Vagina (tissue), 2 donors: ENCODE results near the gene ADARB2. TPM values are rescaled to one million over a fixed set of nuclear protein-coding genes. Genes with fewer than 3 reads are reported as not detected.

ENCODE experiments used
- DNase-seq, 2 donors: peaks; one replicate each; pipeline ENCODE4 v3.0.0-alpha.2; 2017; ENCODE audit errors: extremely low spot score in 2 of 2
- H3K27ac ChIP-seq: fragments of 200-600 bp; sonication (generic); one replicate; pipeline ENCODE4 v1.5.1; 2019
- H3K27me3 ChIP-seq: fragments of 200-600 bp; sonication (generic); one replicate; pipeline ENCODE4 v1.5.1; 2019
- H3K36me3 ChIP-seq, 2 donors: fragments of 200-600 bp; sonication (generic); one replicate each; pipeline ENCODE4 v1.5.1; 2017 to 2019
- H3K4me1 ChIP-seq: fragments of 200-600 bp; sonication (generic); one replicate; pipeline ENCODE4 v1.5.1; 2019
- H3K4me3 ChIP-seq, 2 donors: fragments of 200-600 bp; sonication (generic); 1 replicate in 1 of 2; 2 replicates in 1 of 2; pipeline ENCODE4 v1.5.1; 2016 to 2019
- H3K9me3 ChIP-seq: fragments of 200-600 bp; sonication (generic); one replicate; pipeline ENCODE4 v1.5.1; 2019
- CTCF ChIP-seq, 3 experiments: fragments of 450-650 bp in 2 of 3; fragments of 200-600 bp in 1 of 3; sonication (generic) in 1 of 3; IDR thresholded peaks; one replicate each; pipeline ENCODE4 v1.5.1; 2017 to 2019; ENCODE audit warnings: antibody characterized with exemption in 3 of 3, mild to moderate bottlenecking in 2 of 3, moderate library complexity in 2 of 3
- POLR2A ChIP-seq, 2 donors: fragments of 450-650 bp; IDR thresholded peaks; one replicate each; pipeline ENCODE4 v1.6.1; 2017; ENCODE audit warnings: antibody characterized with exemption in 2 of 2, mild to moderate bottlenecking in 2 of 2, moderate library complexity in 2 of 2
- POLR2AphosphoS5 ChIP-seq, 2 donors: sonication (generic); formaldehyde crosslinking; IDR thresholded peaks; one replicate each; pipeline ENCODE4 v1.9.0; 2017; ENCODE audit warnings: antibody characterized with exemption in 2 of 2, mild to moderate bottlenecking in 2 of 2, low read depth in 1 of 2; ENCODE audit not compliant: insufficient read depth in 1 of 2
- intact Hi-C: fragments of 100-400 bp; cut with DNase I; formaldehyde crosslinking; loops from one replicate; pipeline ENCODE4 v1.15.1; 2023
- total RNA-seq: library from RNA; depleted of rRNA; stranded (reverse); fragments of >200 nt; gene quantifications from one replicate; pipeline ENCODE4 v1.2.3, GENCODE V29; 2016

Gene ADARB2
- total RNA-seq, 1 donor from 2014 or later, result 3.4 TPM

- peak in 1 of 2 donors; percentile 60 for DNase-seq
- TF ChIP-seq CTCF (IDR thresholded peaks at IDR 0.05), result no peak
- no peak for TF ChIP-seq POLR2AphosphoS5 (IDR thresholded peaks at IDR 0.05; ENCODE audit: insufficient read depth in 1 of 2, low read depth in 1 of 2)
- TF ChIP-seq POLR2A (IDR thresholded peaks at IDR 0.05), result no peak
- Histone ChIP-seq H3K9me3 (peaks cover 2% of the 10 kb centered on the region), H3K4me3 (no peak overlapping the region), H3K27ac (no peak overlapping the region), H3K4me1 (no peaks in the 10 kb centered on the region), H3K36me3 (no peaks in the 10 kb centered on the region), H3K27me3 (no peaks in the 10 kb centered on the region)
- intact Hi-C loops, result no loop called here
Measured at GRCh38 chr10:1426786-1427185, 310.5 kb downstream of the ADARB2 start.

- no peaks in the 10 kb centered on the region for H3K27me3 ChIP-seq
- H3K27ac ChIP-seq, result no peak overlapping the region
- no peaks in the 10 kb centered on the region for H3K9me3 ChIP-seq
- DNase-seq, result no peak
- H3K4me1 ChIP-seq, result peaks cover under 1% of the 10 kb centered on the region
- TF ChIP-seq POLR2AphosphoS5 (IDR thresholded peaks at IDR 0.05; ENCODE audit: insufficient read depth in 1 of 2, low read depth in 1 of 2) (no peak), CTCF (IDR thresholded peaks at IDR 0.05) (no peak), POLR2A (IDR thresholded peaks at IDR 0.05) (no peak)
- no peaks in the 10 kb centered on the region for H3K36me3 ChIP-seq
- intact Hi-C loops, result no loop called here
- H3K4me3 ChIP-seq, result no peak overlapping the region
Measured at GRCh38 chr10:1425879-1426278, 311.4 kb downstream of the ADARB2 start.

GRCh38 chr10:1424648-1425047 lies 312.7 kb downstream of the ADARB2 start:
- Histone ChIP-seq H3K36me3 (no peaks in the 10 kb centered on the region), H3K27me3 (no peaks in the 10 kb centered on the region), H3K4me1 (peaks cover 6% of the 10 kb centered on the region), H3K27ac (no peak overlapping the region), H3K9me3 (no peaks in the 10 kb centered on the region), H3K4me3 (no peak overlapping the region)
- TF ChIP-seq CTCF (IDR thresholded peaks at IDR 0.05) (no peak), POLR2AphosphoS5 (IDR thresholded peaks at IDR 0.05; ENCODE audit: insufficient read depth in 1 of 2, low read depth in 1 of 2) (no peak), POLR2A (IDR thresholded peaks at IDR 0.05) (no peak)
- peak in 1 of 2 donors; percentile 22 for DNase-seq
- intact Hi-C loops, result no loop called here

- Histone ChIP-seq H3K36me3 (no peaks in the 10 kb centered on the region), H3K27me3 (no peaks in the 10 kb centered on the region), H3K4me1 (peaks cover 6% of the 10 kb centered on the region), H3K4me3 (no peak overlapping the region), H3K27ac (no peak overlapping the region), H3K9me3 (no peaks in the 10 kb centered on the region)
- TF ChIP-seq CTCF (IDR thresholded peaks at IDR 0.05) (no peak), POLR2AphosphoS5 (IDR thresholded peaks at IDR 0.05; ENCODE audit: insufficient read depth in 1 of 2, low read depth in 1 of 2) (no peak), POLR2A (IDR thresholded peaks at IDR 0.05) (no peak)
- intact Hi-C loops, result no loop called here
- no peak for DNase-seq
Measured at GRCh38 chr10:1423676-1424253, 313.6 kb downstream of the ADARB2 start.

GRCh38 chr10:1422275-1422674 lies 315.1 kb downstream of the ADARB2 start:
- no peaks in the 10 kb centered on the region for H3K36me3 ChIP-seq
- no peak for DNase-seq
- intact Hi-C loops, result no loop called here
- no peak overlapping the region for H3K27ac ChIP-seq
- TF ChIP-seq POLR2AphosphoS5 (IDR thresholded peaks at IDR 0.05; ENCODE audit: insufficient read depth in 1 of 2, low read depth in 1 of 2) (no peak), CTCF (IDR thresholded peaks at IDR 0.05) (no peak), POLR2A (IDR thresholded peaks at IDR 0.05) (no peak)
- H3K27me3 ChIP-seq, result no peaks in the 10 kb centered on the region
- no peaks in the 10 kb centered on the region for H3K9me3 ChIP-seq
- H3K4me1 ChIP-seq, result peaks cover 6% of the 10 kb centered on the region
- H3K4me3 ChIP-seq, result no peak overlapping the region
